CD14-positive monocyte (primary cell): Measurements from ENCODE around the gene SLC40A1. TPM values are rescaled to one million over a fixed set of nuclear protein-coding genes. Genes with fewer than 3 reads are reported as not detected.
A peak's percentile ranks its signal among the peaks of the same experiment; 100 is the strongest.

Experiments used
- DNase-seq, 3 donors: peaks; one replicate each; pipeline ENCODE4 v3.0.0-alpha.2; 2011 to 2022
- H2AFZ ChIP-seq: 2 replicates; pipeline ENCODE4 v1.6.0; 2012; ENCODE audit warnings: mild to moderate bottlenecking, low read depth, low read length, inconsistent platforms; ENCODE audit not compliant: insufficient read depth, poor library complexity, severe bottlenecking
- H3K27ac ChIP-seq, 2 donors: 1 replicate in 1 of 2; 2 replicates in 1 of 2; pipeline ENCODE4 v1.5.1; 2012 to 2013; ENCODE audit warnings: low read length in 2 of 2, control low read depth in 1 of 2, inconsistent platforms in 1 of 2, low read depth in 1 of 2, mild to moderate bottlenecking in 1 of 2
- H3K27me3 ChIP-seq, 2 donors: one replicate each; pipeline versions ENCODE4 v1.6.0 to v1.6.1; 2011 to 2013; ENCODE audit warnings: low read length in 2 of 2; ENCODE audit not compliant: control insufficient read depth in 2 of 2, insufficient read depth in 2 of 2
- H3K36me3 ChIP-seq, 2 donors: replicated peaks in 1 of 2; 1 replicate in 1 of 2; 2 replicates in 1 of 2; pipeline versions ENCODE4 v1.5.1 to v1.6.1; 2012 to 2013; ENCODE audit warnings: low read length in 2 of 2, control low read depth in 1 of 2, inconsistent platforms in 1 of 2, mild to moderate bottlenecking in 1 of 2; ENCODE audit not compliant: insufficient read depth in 2 of 2, control insufficient read depth in 1 of 2
- H3K4me1 ChIP-seq, 2 donors: 1 replicate in 1 of 2; 2 replicates in 1 of 2; pipeline versions ENCODE4 v1.5.1 to v1.6.1; 2012 to 2013; ENCODE audit warnings: low read length in 2 of 2, control low read depth in 1 of 2, inconsistent platforms in 1 of 2, mild to moderate bottlenecking in 1 of 2, moderate library complexity in 1 of 2; ENCODE audit not compliant: insufficient read depth in 2 of 2, control insufficient read depth in 1 of 2
- H3K4me2 ChIP-seq: replicated peaks from 2 replicates; pipeline ENCODE3; 2012; ENCODE audit warnings: low read length, moderate library complexity, mild to moderate bottlenecking; ENCODE audit not compliant: poor library complexity, severe bottlenecking; ENCODE audit errors: extremely low read depth
- H3K4me3 ChIP-seq, 3 experiments: fragments of 200-600 bp in 1 of 3; sonication (generic) in 1 of 3; replicated peaks in 1 of 3; 1 replicate in 2 of 3; 2 replicates in 1 of 3; pipeline ENCODE4 v1.5.1; 2011 to 2013; ENCODE audit warnings: low read length in 3 of 3, mild to moderate bottlenecking in 3 of 3, control low read depth in 2 of 3, low read depth in 2 of 3, inconsistent platforms in 1 of 3, moderate library complexity in 1 of 3
- H3K79me2 ChIP-seq: 2 replicates; pipeline ENCODE4 v1.6.0; 2012; ENCODE audit warnings: mild to moderate bottlenecking, control low read depth, inconsistent platforms, low read length, moderate library complexity; ENCODE audit not compliant: insufficient read depth
- H3K9ac ChIP-seq: 2 replicates; pipeline ENCODE4 v1.6.0; 2017; ENCODE audit warnings: low read length, mild to moderate bottlenecking; ENCODE audit not compliant: insufficient read depth, poor library complexity, severe bottlenecking
- H3K9me3 ChIP-seq, 2 donors: replicated peaks in 1 of 2; 1 replicate in 1 of 2; 2 replicates in 1 of 2; pipeline versions ENCODE4 v1.5.1 to v1.6.1; 2012 to 2013; ENCODE audit warnings: low read length in 2 of 2, control low read depth in 1 of 2; ENCODE audit not compliant: control insufficient read depth in 1 of 2, insufficient read depth in 1 of 2
- H4K20me1 ChIP-seq: 2 replicates; pipeline ENCODE4 v1.6.0; 2012; ENCODE audit warnings: mild to moderate bottlenecking, low read length, control low read depth, moderate library complexity; ENCODE audit not compliant: insufficient read depth
- H3K27ac Mint-ChIP-seq, 7 donors: one replicate each; pipeline ENCODE4 v1.8.0; 2020; ENCODE audit warnings: mild to moderate bottlenecking in 7 of 7, mixed read lengths in 7 of 7, moderate library complexity in 6 of 7, inconsistent platforms in 2 of 7
- H3K27me3 Mint-ChIP-seq, 3 donors: one replicate each; pipeline ENCODE4 v1.8.0; 2021 to 2022; ENCODE audit warnings: low read depth in 3 of 3, mild to moderate bottlenecking in 3 of 3, mixed read lengths in 3 of 3, moderate library complexity in 3 of 3, inconsistent platforms in 1 of 3
- H3K36me3 Mint-ChIP-seq, 2 donors: one replicate each; pipeline ENCODE4 v1.8.0; 2020; ENCODE audit warnings: mixed read lengths in 2 of 2, inconsistent platforms in 1 of 2, mild to moderate bottlenecking in 1 of 2
- H3K4me1 Mint-ChIP-seq: one replicate; pipeline ENCODE4 v1.8.0; 2020; ENCODE audit warnings: mild to moderate bottlenecking, mixed read lengths
- H3K4me3 Mint-ChIP-seq, 2 donors: one replicate each; pipeline ENCODE4 v1.8.0; 2020; ENCODE audit warnings: mild to moderate bottlenecking in 2 of 2, mixed read lengths in 2 of 2, moderate library complexity in 1 of 2
- H3K9me3 Mint-ChIP-seq, 7 donors: one replicate each; pipeline ENCODE4 v1.8.0; 2020 to 2022; ENCODE audit warnings: mixed read lengths in 7 of 7, mild to moderate bottlenecking in 6 of 7, moderate library complexity in 6 of 7, inconsistent platforms in 2 of 7
- CTCF ChIP-seq: fragments of 200-600 bp; IDR thresholded peaks from one replicate; pipeline ENCODE4 v1.8.0; 2022; ENCODE audit warnings: antibody characterized with exemption, mild to moderate bottlenecking
- WGBS: methylation state at CpG from one replicate; pipeline ENCODE4 v1.1.5; 2013; ENCODE audit warnings: missing lambda C conversion rate; ENCODE audit not compliant: insufficient coverage; 5-methylcytosine and 5-hydroxymethylcytosine counted together
- intact Hi-C, 2 donors: fragments of 100-400 bp; cut with micrococcal nuclease; formaldehyde crosslinking; loops; one replicate each; pipeline versions ENCODE4 v1.15.0 to v1.15.1; 2023
- polyA plus RNA-seq, 3 donors: library from polyadenylated mRNA; depleted of rRNA in 1 of 3; unstranded in 2 of 3; stranded (reverse) in 1 of 3; fragments of 300-500 nt in 2 of 3; fragments of >200 nt in 1 of 3; fragmentation: Illumina TruSeq in 2 of 3; gene quantifications; 1 replicate in 2 of 3; 2 replicates in 1 of 3; pipeline ENCODE4 v1.2.3, GENCODE V29; 2012 to 2021

The SLC40A1 gene
- polyA plus RNA-seq, 3 donors = 7.9 to 91.6 (median 90.4) TPM

- peaks cover 14% of the 10 kb centered on the region for H3K4me1 Mint-ChIP-seq
Observed at GRCh38 chr2:189559579-189560272, 20.9 kb downstream of the SLC40A1 start.

More at GRCh38 chr2:189559579-189560272, 20.9 kb downstream of the SLC40A1 start:
- WGBS = 100% methylated on average over 1 of the region's 2 CpGs
- H4K20me1 ChIP-seq = no peaks in the 10 kb centered on the region
- peak in 1 of 3 donors; percentile 11 for DNase-seq
- H2AFZ ChIP-seq = no peak overlapping the region
- no peaks in the 10 kb centered on the region for H3K27me3 ChIP-seq
- Mint-ChIP-seq H3K36me3 (peaks cover 35 to 53% of the 10 kb centered on the region in 2 donors), H3K4me3 (no peak overlapping the region), H3K27ac (peak overlapping the region in 4 of 7 donors; percentile 5 to 74 (median 34)), H3K27me3 (no peaks in the 10 kb centered on the region), H3K9me3 (no peaks in the 10 kb centered on the region)
- peak overlapping the region in 1 of 2 donors; percentile 39 for H3K27ac ChIP-seq
- peaks cover 47 to 48% of the 10 kb centered on the region in 2 donors for H3K36me3 ChIP-seq
- peaks cover 13% of the 10 kb centered on the region for H3K79me2 ChIP-seq
- H3K4me3 ChIP-seq = no peak overlapping the region
- no peak for TF ChIP-seq CTCF
- intact Hi-C loops = no loop called here
- H3K9me3 ChIP-seq = no peaks in the 10 kb centered on the region
- no peak overlapping the region for H3K9ac ChIP-seq
- peaks cover 9 to 13% of the 10 kb centered on the region in 2 donors for H3K4me1 ChIP-seq
- no peak overlapping the region for H3K4me2 ChIP-seq
